ENCODE results near the gene THEM4.

GRCh38 chr1:151828921-151829320 lies 80.4 kb downstream of the THEM4 start:
- TF ChIP-seq, protein P1, sequence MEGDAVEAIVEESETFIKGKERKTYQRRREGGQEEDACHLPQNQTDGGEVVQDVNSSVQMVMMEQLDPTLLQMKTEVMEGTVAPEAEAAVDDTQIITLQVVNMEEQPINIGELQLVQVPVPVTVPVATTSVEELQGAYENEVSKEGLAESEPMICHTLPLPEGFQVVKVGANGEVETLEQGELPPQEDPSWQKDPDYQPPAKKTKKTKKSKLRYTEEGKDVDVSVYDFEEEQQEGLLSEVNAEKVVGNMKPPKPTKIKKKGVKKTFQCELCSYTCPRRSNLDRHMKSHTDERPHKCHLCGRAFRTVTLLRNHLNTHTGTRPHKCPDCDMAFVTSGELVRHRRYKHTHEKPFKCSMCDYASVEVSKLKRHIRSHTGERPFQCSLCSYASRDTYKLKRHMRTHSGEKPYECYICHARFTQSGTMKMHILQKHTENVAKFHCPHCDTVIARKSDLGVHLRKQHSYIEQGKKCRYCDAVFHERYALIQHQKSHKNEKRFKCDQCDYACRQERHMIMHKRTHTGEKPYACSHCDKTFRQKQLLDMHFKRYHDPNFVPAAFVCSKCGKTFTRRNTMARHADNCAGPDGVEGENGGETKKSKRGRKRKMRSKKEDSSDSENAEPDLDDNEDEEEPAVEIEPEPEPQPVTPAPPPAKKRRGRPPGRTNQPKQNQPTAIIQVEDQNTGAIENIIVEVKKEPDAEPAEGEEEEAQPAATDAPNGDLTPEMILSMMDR (IDR thresholded peaks at IDR 0.05) = no peak
- no peak for TF ChIP-seq POLR2A (IDR thresholded peaks at IDR 0.05)

Data from lower leg skin (tissue), 3 donors.